Mesothelial cell of epicardium (in vitro differentiated cells): ENCODE results near the gene TTC38. TPM values are rescaled to one million over a fixed set of nuclear protein-coding genes. Genes with fewer than 3 reads are reported as not detected.

Source experiments
- DNase-seq, 2 experiments: peaks; one replicate each; pipeline ENCODE4 v3.0.0; 2021; ENCODE audit warnings: low spot score in 2 of 2; ENCODE audit not compliant: unreplicated experiment in 2 of 2
- H3K27ac Mint-ChIP-seq: 2 replicates; pipeline ENCODE4 v1.8.0; 2021; ENCODE audit warnings: mixed read lengths
- H3K27me3 Mint-ChIP-seq: 2 replicates; pipeline ENCODE4 v1.8.0; 2021; ENCODE audit warnings: low read depth, mixed read lengths
- H3K36me3 Mint-ChIP-seq: 2 replicates; pipeline ENCODE4 v1.8.0; 2021; ENCODE audit warnings: mixed read lengths
- H3K4me1 Mint-ChIP-seq: 2 replicates; pipeline ENCODE4 v1.8.0; 2021; ENCODE audit warnings: mixed read lengths
- H3K4me3 Mint-ChIP-seq: 2 replicates; pipeline ENCODE4 v1.8.0; 2021; ENCODE audit warnings: mild to moderate bottlenecking, moderate library complexity, mixed read lengths
- H3K9me3 Mint-ChIP-seq: 2 replicates; pipeline ENCODE4 v1.8.0; 2021; ENCODE audit warnings: mixed read lengths
- CTCF ChIP-seq: fragments of 200-600 bp; sonication (generic); IDR thresholded peaks from one replicate; pipeline ENCODE4 v1.5.0; 2021; ENCODE audit warnings: antibody characterized with exemption; ENCODE audit not compliant: unreplicated experiment
- total RNA-seq: library from RNA; stranded (reverse); gene quantifications from 3 replicates; pipeline ENCODE4 v1.2.1, GENCODE V29; 2021

Gene TTC38
- total RNA-seq, 1 donor from 2014 or later: 30.3 TPM

GRCh38 chr22:46327691-46328465 is 60.1 kb downstream of the TTC38 start:
- no peaks in the 10 kb centered on the region for H3K9me3 Mint-ChIP-seq
- H3K4me3 Mint-ChIP-seq: no peak overlapping the region
- H3K27ac Mint-ChIP-seq: no peak overlapping the region
- no peak for TF ChIP-seq CTCF
- peaks cover 4% of the 10 kb centered on the region for H3K36me3 Mint-ChIP-seq
- DNase-seq: no peak
- H3K27me3 Mint-ChIP-seq: no peaks in the 10 kb centered on the region
- no peaks in the 10 kb centered on the region for H3K4me1 Mint-ChIP-seq

- H3K36me3 Mint-ChIP-seq: peaks cover 4% of the 10 kb centered on the region
- H3K4me3 Mint-ChIP-seq: no peak overlapping the region
- no peak for DNase-seq
- H3K4me1 Mint-ChIP-seq: no peaks in the 10 kb centered on the region
- no peaks in the 10 kb centered on the region for H3K9me3 Mint-ChIP-seq
- TF ChIP-seq CTCF: no peak
- H3K27ac Mint-ChIP-seq: no peak overlapping the region
- H3K27me3 Mint-ChIP-seq: no peaks in the 10 kb centered on the region
Observed at GRCh38 chr22:46328797-46329196, 61.0 kb downstream of the TTC38 start.

GRCh38 chr22:46329616-46330015 is 61.8 kb downstream of the TTC38 start:
- peaks cover 4% of the 10 kb centered on the region for H3K36me3 Mint-ChIP-seq
- H3K4me1 Mint-ChIP-seq: peaks cover 3% of the 10 kb centered on the region
- no peaks in the 10 kb centered on the region for H3K27me3 Mint-ChIP-seq
- H3K4me3 Mint-ChIP-seq: no peak overlapping the region
- no peak for DNase-seq
- no peak overlapping the region for H3K27ac Mint-ChIP-seq
- no peak for TF ChIP-seq CTCF
- no peaks in the 10 kb centered on the region for H3K9me3 Mint-ChIP-seq

- Mint-ChIP-seq H3K9me3 (no peaks in the 10 kb centered on the region), H3K4me3 (no peak overlapping the region), H3K36me3 (peaks cover 4% of the 10 kb centered on the region), H3K27me3 (no peaks in the 10 kb centered on the region), H3K4me1 (peaks cover 6% of the 10 kb centered on the region), H3K27ac (no peak overlapping the region)
- TF ChIP-seq CTCF: no peak
- no peak for DNase-seq
Observed at GRCh38 chr22:46330426-46330825, 62.6 kb downstream of the TTC38 start.

- Mint-ChIP-seq H3K27ac (no peak overlapping the region), H3K9me3 (no peaks in the 10 kb centered on the region), H3K4me3 (no peak overlapping the region), H3K36me3 (peaks cover 2% of the 10 kb centered on the region), H3K27me3 (no peaks in the 10 kb centered on the region), H3K4me1 (peaks cover 10% of the 10 kb centered on the region)
- TF ChIP-seq CTCF: no peak
- no peak for DNase-seq
Observed at GRCh38 chr22:46331496-46331895, 63.7 kb downstream of the TTC38 start.
